HEK293 (cell line): ENCODE data around the gene IFRD2.

Experiments used
- HIC1 ChIP-seq: fragments of 450-650 bp; formaldehyde crosslinking; IDR thresholded peaks from 2 replicates; pipeline ENCODE4 v1.5.1; 2016; ENCODE audit warnings: missing biosample characterization, missing genetic modification characterization
- PBX3 ChIP-seq: sonication (generic); formaldehyde crosslinking; IDR thresholded peaks from 2 replicates; pipeline ENCODE4 v1.8.1; 2022; ENCODE audit warnings: mild to moderate bottlenecking, moderate library complexity, missing genetic modification reagents
- SP2 ChIP-seq: fragments of 450-650 bp; formaldehyde crosslinking; IDR thresholded peaks from 2 replicates; pipeline ENCODE4 v1.5.1; 2016; ENCODE audit warnings: missing biosample characterization, missing genetic modification characterization
- SP3 ChIP-seq: fragments of 450-650 bp; formaldehyde crosslinking; IDR thresholded peaks from 2 replicates; pipeline ENCODE4 v1.5.1; 2016; ENCODE audit warnings: missing biosample characterization, missing genetic modification characterization
- YY2 ChIP-seq: fragments of 450-650 bp; formaldehyde crosslinking; IDR thresholded peaks from 2 replicates; pipeline ENCODE4 v1.5.1; 2016; ENCODE audit warnings: missing biosample characterization, missing genetic modification characterization
- ZBTB11 ChIP-seq: fragments of 450-650 bp; formaldehyde crosslinking; conservative IDR thresholded peaks from 2 replicates; pipeline ENCODE4 v1.5.1; 2016; ENCODE audit warnings: low read depth, missing biosample characterization, missing genetic modification characterization
- ZBTB17 ChIP-seq: fragments of 450-650 bp; formaldehyde crosslinking; IDR thresholded peaks from 2 replicates; pipeline ENCODE4 v1.5.1; 2016; ENCODE audit warnings: missing biosample characterization, missing genetic modification characterization
- ZBTB20 ChIP-seq: fragments of 450-650 bp; formaldehyde crosslinking; IDR thresholded peaks from 2 replicates; pipeline ENCODE4 v1.5.1; 2016; ENCODE audit warnings: missing biosample characterization, missing genetic modification characterization
- ZBTB26 ChIP-seq: fragments of 450-650 bp; formaldehyde crosslinking; optimal IDR thresholded peaks from 2 replicates; pipeline ENCODE3; 2016; ENCODE audit warnings: missing biosample characterization, mild to moderate bottlenecking, missing genetic modification characterization
- ZNF211 ChIP-seq: fragments of 450-650 bp; formaldehyde crosslinking; IDR thresholded peaks from 2 replicates; pipeline ENCODE4 v1.5.1; 2016; ENCODE audit warnings: low read depth, missing biosample characterization, missing genetic modification characterization
- ZNF335 ChIP-seq: fragments of 450-650 bp; formaldehyde crosslinking; conservative IDR thresholded peaks from 2 replicates; pipeline ENCODE4 v1.5.1; 2016; ENCODE audit warnings: missing biosample characterization, missing genetic modification characterization
- ZNF366 ChIP-seq: fragments of 450-650 bp; formaldehyde crosslinking; conservative IDR thresholded peaks from 2 replicates; pipeline ENCODE4 v1.5.1; 2016; ENCODE audit warnings: missing biosample characterization, missing genetic modification characterization
- ZNF423 ChIP-seq: fragments of 450-650 bp; formaldehyde crosslinking; IDR thresholded peaks from 2 replicates; pipeline ENCODE4 v1.5.1; 2016; ENCODE audit warnings: missing biosample characterization, missing genetic modification characterization
- ZNF501 ChIP-seq: fragments of 450-650 bp; formaldehyde crosslinking; IDR thresholded peaks from 2 replicates; pipeline ENCODE4 v1.5.1; 2016; ENCODE audit warnings: missing biosample characterization, missing genetic modification characterization
- ZNF600 ChIP-seq: fragments of 450-650 bp; formaldehyde crosslinking; IDR thresholded peaks from 2 replicates; pipeline ENCODE4 v1.5.1; 2016; ENCODE audit warnings: missing biosample characterization, missing genetic modification characterization
- ZNF624 ChIP-seq: fragments of 450-650 bp; formaldehyde crosslinking; IDR thresholded peaks from 2 replicates; pipeline ENCODE4 v1.5.1; 2017; ENCODE audit warnings: missing biosample characterization, missing genetic modification characterization
- ZNF629 ChIP-seq: fragments of 450-650 bp; formaldehyde crosslinking; IDR thresholded peaks from 2 replicates; pipeline ENCODE4 v1.5.1; 2017; ENCODE audit warnings: missing biosample characterization, missing genetic modification characterization
- ZNF645 ChIP-seq: fragments of 450-650 bp; formaldehyde crosslinking; IDR thresholded peaks from 2 replicates; pipeline ENCODE4; 2016; ENCODE audit warnings: missing biosample characterization, missing genetic modification characterization
- ZXDB ChIP-seq: fragments of 450-650 bp; formaldehyde crosslinking; IDR thresholded peaks from 2 replicates; pipeline ENCODE4 v1.5.1; 2016; ENCODE audit warnings: missing biosample characterization, missing genetic modification characterization
- TF ChIP-seq, protein P1 (sequence below): fragments of 450-650 bp; formaldehyde crosslinking; IDR thresholded peaks from 2 replicates; pipeline ENCODE4 v1.5.1; 2016; ENCODE audit warnings: missing biosample characterization, missing genetic modification characterization

IFRD2 gene

GRCh38 chr3:50327943-50328691 lies 35.9 kb upstream of the IFRD2 start, which contains the start of gene TUSC2 (continued):
- peak; percentile 67 for TF ChIP-seq ZNF600 (tag by site-specific recombination)
- 0 out of 2 replicates have a peak, but pooled peaks have one; percentile 51 for TF ChIP-seq ZBTB20 (tag by site-specific recombination)
- peak; percentile 93 for TF ChIP-seq SP2 (tag by site-specific recombination)
- TF ChIP-seq, protein P1, sequence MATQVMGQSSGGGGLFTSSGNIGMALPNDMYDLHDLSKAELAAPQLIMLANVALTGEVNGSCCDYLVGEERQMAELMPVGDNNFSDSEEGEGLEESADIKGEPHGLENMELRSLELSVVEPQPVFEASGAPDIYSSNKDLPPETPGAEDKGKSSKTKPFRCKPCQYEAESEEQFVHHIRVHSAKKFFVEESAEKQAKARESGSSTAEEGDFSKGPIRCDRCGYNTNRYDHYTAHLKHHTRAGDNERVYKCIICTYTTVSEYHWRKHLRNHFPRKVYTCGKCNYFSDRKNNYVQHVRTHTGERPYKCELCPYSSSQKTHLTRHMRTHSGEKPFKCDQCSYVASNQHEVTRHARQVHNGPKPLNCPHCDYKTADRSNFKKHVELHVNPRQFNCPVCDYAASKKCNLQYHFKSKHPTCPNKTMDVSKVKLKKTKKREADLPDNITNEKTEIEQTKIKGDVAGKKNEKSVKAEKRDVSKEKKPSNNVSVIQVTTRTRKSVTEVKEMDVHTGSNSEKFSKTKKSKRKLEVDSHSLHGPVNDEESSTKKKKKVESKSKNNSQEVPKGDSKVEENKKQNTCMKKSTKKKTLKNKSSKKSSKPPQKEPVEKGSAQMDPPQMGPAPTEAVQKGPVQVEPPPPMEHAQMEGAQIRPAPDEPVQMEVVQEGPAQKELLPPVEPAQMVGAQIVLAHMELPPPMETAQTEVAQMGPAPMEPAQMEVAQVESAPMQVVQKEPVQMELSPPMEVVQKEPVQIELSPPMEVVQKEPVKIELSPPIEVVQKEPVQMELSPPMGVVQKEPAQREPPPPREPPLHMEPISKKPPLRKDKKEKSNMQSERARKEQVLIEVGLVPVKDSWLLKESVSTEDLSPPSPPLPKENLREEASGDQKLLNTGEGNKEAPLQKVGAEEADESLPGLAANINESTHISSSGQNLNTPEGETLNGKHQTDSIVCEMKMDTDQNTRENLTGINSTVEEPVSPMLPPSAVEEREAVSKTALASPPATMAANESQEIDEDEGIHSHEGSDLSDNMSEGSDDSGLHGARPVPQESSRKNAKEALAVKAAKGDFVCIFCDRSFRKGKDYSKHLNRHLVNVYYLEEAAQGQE, result peak; percentile 53; the same call in 1 of the 2 replicates
- TF ChIP-seq ZNF629, result peak; percentile 33; the same call in 1 of the 2 replicates
- TF ChIP-seq YY2, result 0 out of 2 replicates have a peak, but pooled peaks have one; percentile 32
- TF ChIP-seq ZNF501 (tag by site-specific recombination), result 0 out of 2 replicates have a peak, but pooled peaks have one; percentile 73
- TF ChIP-seq ZNF335 (tag by site-specific recombination), result peak; percentile 64
- TF ChIP-seq PBX3 (CRISPR knock-in tag), result 0 out of 2 replicates have a peak, but pooled peaks have one; percentile 20
- 0 out of 2 replicates have a peak, but pooled peaks have one; percentile 33 for TF ChIP-seq HIC1 (tag by site-specific recombination)
- peak; percentile 86 for TF ChIP-seq ZBTB11 (tag by site-specific recombination)
- TF ChIP-seq ZBTB26 (tag by site-specific recombination), result peak; percentile 64
- TF ChIP-seq ZNF624 (tag by site-specific recombination), result no peak
- TF ChIP-seq ZNF211 (tag by site-specific recombination), result no peak
- TF ChIP-seq ZNF423 (tag by site-specific recombination), result no peak
- TF ChIP-seq ZXDB (tag by site-specific recombination), result 0 out of 2 replicates have a peak, but pooled peaks have one; percentile 15
- peak; percentile 56; the same call in 1 of the 2 replicates for TF ChIP-seq SP3 (tag by site-specific recombination)
- TF ChIP-seq ZBTB17 (tag by site-specific recombination), result peak; percentile 68
- no peak for TF ChIP-seq ZNF645 (tag by site-specific recombination)
- no peak for TF ChIP-seq ZNF366 (tag by site-specific recombination)
